ENCODE results near the gene COX6B2. TPM values are rescaled to one million over a fixed set of nuclear protein-coding genes. Genes with fewer than 3 reads are reported as not detected.

Gene COX6B2
- total and polyA plus RNA-seq, 2 of the 8 experiments (the other 6 are each of a cell fraction or from before 2014, with no cell fraction given) = 4.9 to 6.4 TPM

DNA sequence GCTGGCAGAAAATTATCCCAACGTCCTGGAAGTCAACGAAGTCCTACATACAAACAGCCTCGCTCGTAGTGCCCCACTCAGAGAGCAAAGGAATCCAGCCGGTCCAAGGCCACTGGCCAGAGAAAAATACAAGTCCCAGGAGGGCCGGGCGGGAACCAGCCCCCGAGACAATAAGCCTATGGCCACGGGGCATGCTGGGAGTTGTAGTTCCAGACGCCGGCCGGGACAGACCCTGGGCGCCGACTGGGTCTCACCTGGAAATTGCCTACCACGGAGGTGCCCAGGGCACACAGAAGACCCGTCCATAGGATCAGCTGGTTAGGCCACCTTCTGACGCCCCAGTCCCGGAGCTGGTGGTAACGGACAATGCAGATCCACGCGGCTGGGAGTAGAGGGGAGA, 34.7 kb downstream of the COX6B2 start:
- peak overlapping the region; percentile 74 for H2AFZ ChIP-seq (ENCODE audit: low read length)
- no peak overlapping the region for H2BK5ac ChIP-seq (ENCODE audit: low read depth, low read length)
- no peaks in the 10 kb centered on the region for H3K36me3 ChIP-seq (ENCODE audit: control insufficient read depth in 2 of 4, insufficient read depth in 4 of 4, low read length in 3 of 4)
- H3K4ac ChIP-seq (replicated peaks; ENCODE audit: insufficient read length, low read depth, low read length) = no peak overlapping the region
- CTCF ChIA-PET (ENCODE audit: partially characterized antibody) = interaction anchor here (1.5 to 1.6 kb wide), 2 partner anchors 18 to 28 kb away, joined by 7 read pairs; no protein-coding TSS in a partner anchor
- no peak overlapping the region for H3K14ac ChIP-seq (ENCODE audit: insufficient read length)
- peak overlapping the region; percentile 24 to 56 (median 37); a peak in 7 of 8 replicates for H3K4me3 ChIP-seq (ENCODE audit: extremely low read depth in 1 of 4, insufficient read depth in 2 of 4, low read depth in 3 of 4, low read length in 4 of 4)
- H3K27ac ChIP-seq (ENCODE audit: low read depth, low read length) = no peak overlapping the region
- peak overlapping the region; percentile 57 for H4K5ac ChIP-seq (ENCODE audit: insufficient read length, low read depth, low read length)
- peak overlapping the region; percentile 77 to 80 for H3K4me2 ChIP-seq (ENCODE audit: insufficient read depth in 1 of 2, low read depth in 2 of 2, low read length in 2 of 2)
- no peaks in the 10 kb centered on the region for H3K27me3 ChIP-seq (replicated peaks in 1 of 4; ENCODE audit: control insufficient read depth in 3 of 4, extremely low read depth in 1 of 4, insufficient read depth in 3 of 4, low read length in 3 of 4)
- peak overlapping the region; percentile 97; the same call in 1 of the 2 replicates for H2BK15ac ChIP-seq (ENCODE audit: low read length)
- no peak overlapping the region for H2AK5ac ChIP-seq (ENCODE audit: low read depth, low read length)
- peak overlapping the region; percentile 73 for H4K8ac ChIP-seq (ENCODE audit: extremely low read depth, insufficient read depth, low read length)
- DNase-seq (ENCODE audit: low read depth in 1 of 2, low spot score in 2 of 2) = peak; percentile 61 to 93
- H3K79me2 ChIP-seq (ENCODE audit: control insufficient read depth in 1 of 2, insufficient read depth in 2 of 2, low read length in 2 of 2) = no peaks in the 10 kb centered on the region
- no peak overlapping the region; a peak in 1 of 7 replicates for H3K9ac ChIP-seq (replicated peaks in 1 of 4; ENCODE audit: extremely low read depth in 1 of 4, low read depth in 3 of 4, low read length in 3 of 4)
- no peak overlapping the region for H2BK20ac ChIP-seq (ENCODE audit: low read length)
- H3K56ac ChIP-seq (replicated peaks; ENCODE audit: insufficient read length, low read depth, low read length) = no peak overlapping the region
- H3K23me2 ChIP-seq (ENCODE audit: low read depth, low read length) = peaks cover 2% of the 10 kb centered on the region; the same call in 1 of the 2 replicates
- H2BK120ac ChIP-seq (replicated peaks; ENCODE audit: low read depth, low read length) = no peak overlapping the region
- WGBS, 2 experiments (ENCODE audit: extremely low coverage in 1 of 2, insufficient coverage in 1 of 2, insufficient read length in 1 of 2, insufficient replicate concordance in 2 of 2, low coverage in 1 of 2, low lambda C conversion rate in 2 of 2, missing lambda C conversion rate in 1 of 2) = 10% methylated on average over 21 of the region's 21 CpGs; no CpG with 5 or more reads in 1 of the 2 experiments
- no peak overlapping the region for H3K23ac ChIP-seq (ENCODE audit: insufficient read length)
- H4K91ac ChIP-seq (replicated peaks; ENCODE audit: insufficient read length, low read length) = no peak overlapping the region
- POLR2A ChIA-PET (ENCODE audit: partially characterized antibody) = interaction anchor here (0.6 to 4.3 kb wide), 6 partner anchors 14 to 254 kb away, joined by 3 to 23 read pairs (median 9); partner anchors contain the start of genes KMT5C and UBE2S
- peak overlapping the region; percentile 97 for H3K18ac ChIP-seq (ENCODE audit: extremely low read depth, low read length)
- H3K9me3 ChIP-seq (ENCODE audit: insufficient read depth in 2 of 2, low read depth in 1 of 2, low read length in 1 of 2) = no peaks in the 10 kb centered on the region
- H4K20me1 ChIP-seq (replicated peaks in 1 of 2; ENCODE audit: control insufficient read depth in 1 of 2, insufficient read depth in 2 of 2, low read length in 2 of 2) = no peaks in the 10 kb centered on the region
- no peaks in the 10 kb centered on the region for H3K79me1 ChIP-seq (ENCODE audit: low read depth, low read length)
- H2BK12ac ChIP-seq (ENCODE audit: low read depth, low read length) = 0 out of 2 replicates have a peak overlapping the region, but pooled peaks have one; percentile 60
- FAIRE-seq = no peak
- H3K4me1 ChIP-seq (replicated peaks in 1 of 4; ENCODE audit: control insufficient read depth in 3 of 4, insufficient read depth in 4 of 4, low read length in 3 of 4) = peaks cover 0 to 10% (median 5%) of the 10 kb centered on the region in 4 experiments; a peak in 6 of 7 replicates
- no peak for TF ChIP-seq RFX5 (IDR thresholded peaks at IDR 0.05; ENCODE audit: borderline replicate concordance, low read depth, low read length)
- no peak for TF ChIP-seq TAF7 (optimal IDR thresholded peaks at IDR 0.05; ENCODE audit: borderline replicate concordance, low read depth, low read length)
- no peak for TF ChIP-seq RAD21 (IDR thresholded peaks at IDR 0.05 in 1 of 2, conservative IDR thresholded peaks at IDR 0.05 in 1 of 2; ENCODE audit: low read depth in 2 of 2, low read length in 2 of 2)
- no peak for TF ChIP-seq CBX8 (IDR thresholded peaks at IDR 0.05; ENCODE audit: borderline replicate concordance, low read depth, low read length)
- TF ChIP-seq GABPA (IDR thresholded peaks at IDR 0.05; ENCODE audit: borderline replicate concordance, insufficient read depth, low read length) = no peak
- TF ChIP-seq SIRT6 (IDR thresholded peaks at IDR 0.05; ENCODE audit: low read length) = no peak
- TF ChIP-seq SIX5 (IDR thresholded peaks at IDR 0.05; ENCODE audit: low read depth, low read length) = peak; percentile 98
- peak; percentile 30 for TF ChIP-seq ASH2L (IDR thresholded peaks at IDR 0.05; ENCODE audit: low read length)
- TF ChIP-seq KDM5A (IDR thresholded peaks at IDR 0.05; ENCODE audit: low read length) = no peak
- TF ChIP-seq TCF12 (IDR thresholded peaks at IDR 0.05; ENCODE audit: low read depth, low read length) = no peak
- TF ChIP-seq, protein P1, sequence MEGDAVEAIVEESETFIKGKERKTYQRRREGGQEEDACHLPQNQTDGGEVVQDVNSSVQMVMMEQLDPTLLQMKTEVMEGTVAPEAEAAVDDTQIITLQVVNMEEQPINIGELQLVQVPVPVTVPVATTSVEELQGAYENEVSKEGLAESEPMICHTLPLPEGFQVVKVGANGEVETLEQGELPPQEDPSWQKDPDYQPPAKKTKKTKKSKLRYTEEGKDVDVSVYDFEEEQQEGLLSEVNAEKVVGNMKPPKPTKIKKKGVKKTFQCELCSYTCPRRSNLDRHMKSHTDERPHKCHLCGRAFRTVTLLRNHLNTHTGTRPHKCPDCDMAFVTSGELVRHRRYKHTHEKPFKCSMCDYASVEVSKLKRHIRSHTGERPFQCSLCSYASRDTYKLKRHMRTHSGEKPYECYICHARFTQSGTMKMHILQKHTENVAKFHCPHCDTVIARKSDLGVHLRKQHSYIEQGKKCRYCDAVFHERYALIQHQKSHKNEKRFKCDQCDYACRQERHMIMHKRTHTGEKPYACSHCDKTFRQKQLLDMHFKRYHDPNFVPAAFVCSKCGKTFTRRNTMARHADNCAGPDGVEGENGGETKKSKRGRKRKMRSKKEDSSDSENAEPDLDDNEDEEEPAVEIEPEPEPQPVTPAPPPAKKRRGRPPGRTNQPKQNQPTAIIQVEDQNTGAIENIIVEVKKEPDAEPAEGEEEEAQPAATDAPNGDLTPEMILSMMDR (IDR thresholded peaks at IDR 0.05; ENCODE audit: control extremely low read depth in 1 of 3, insufficient read depth in 1 of 3, low read depth in 1 of 3, low read length in 3 of 3) = no peak

Measured in H1 (cell line).